ENCODE results near the gene FNIP2.
"Not testable (repeated sequence)": the region's sequence is repeated elsewhere in the genome, so short reads cannot be mapped to it uniquely, and the experiment has no call there.

FNIP2 gene

GRCh38 chr4:158871335-158871724 lies 102.5 kb downstream of the FNIP2 start:
- TF ChIP-seq ZFX (IDR thresholded peaks at IDR 0.05; ENCODE audit: borderline replicate concordance): no peak
- no peak for TF ChIP-seq CTCF (IDR thresholded peaks at IDR 0.05)
- no peak overlapping the region for H3K27ac ChIP-seq

- H3K27ac ChIP-seq: no peak overlapping the region
- TF ChIP-seq CTCF (IDR thresholded peaks at IDR 0.05) (no peak), ZFX (IDR thresholded peaks at IDR 0.05; ENCODE audit: borderline replicate concordance) (no peak)
Observed at GRCh38 chr4:158873795-158874401, 105.1 kb downstream of the FNIP2 start.

DNA sequence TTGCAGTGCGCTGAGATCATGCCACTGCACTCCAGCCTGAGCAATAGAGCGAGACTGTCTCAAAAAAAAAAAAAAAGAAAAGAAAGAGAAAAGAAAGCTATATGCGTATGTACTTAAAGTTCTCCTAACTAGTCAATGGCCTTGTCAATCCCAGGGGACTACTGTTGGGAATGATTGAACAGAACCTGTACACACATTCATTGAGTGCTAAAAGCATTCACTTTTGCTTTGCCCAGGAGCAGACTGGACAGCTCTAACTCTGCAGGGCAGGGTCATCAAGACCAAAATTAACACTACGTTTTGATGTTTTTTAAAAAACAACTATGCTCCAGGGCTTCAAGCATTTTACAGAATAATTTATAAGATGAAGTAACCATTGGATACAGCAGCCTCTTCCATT lies 106.2 kb downstream of the FNIP2 start:
- H3K27ac ChIP-seq: no peak overlapping the region
- no peak for TF ChIP-seq ZFX (IDR thresholded peaks at IDR 0.05; ENCODE audit: borderline replicate concordance)
- no peak for TF ChIP-seq CTCF (IDR thresholded peaks at IDR 0.05)

DNA sequence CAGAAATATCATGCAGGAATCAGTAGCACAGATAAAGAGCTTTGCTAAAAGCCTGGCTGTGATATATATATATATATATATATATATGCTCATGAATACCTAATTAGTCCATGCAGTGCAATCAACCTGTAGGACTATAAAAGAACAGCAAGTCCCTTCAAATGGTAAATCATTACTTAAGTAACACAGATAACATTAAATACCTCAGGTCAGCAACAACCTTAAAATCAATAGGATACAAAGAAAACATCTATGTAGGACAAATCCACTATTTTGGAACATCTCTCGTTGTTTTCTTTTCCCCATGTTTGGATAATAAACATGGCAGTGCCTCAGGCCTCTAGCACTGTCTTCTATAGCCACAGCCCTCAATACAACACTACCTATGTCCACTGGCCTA lies 106.6 kb downstream of the FNIP2 start:
- H3K27ac ChIP-seq: no peak overlapping the region
- no peak for TF ChIP-seq ZFX (IDR thresholded peaks at IDR 0.05; ENCODE audit: borderline replicate concordance)
- TF ChIP-seq CTCF (IDR thresholded peaks at IDR 0.05): no peak

DNA sequence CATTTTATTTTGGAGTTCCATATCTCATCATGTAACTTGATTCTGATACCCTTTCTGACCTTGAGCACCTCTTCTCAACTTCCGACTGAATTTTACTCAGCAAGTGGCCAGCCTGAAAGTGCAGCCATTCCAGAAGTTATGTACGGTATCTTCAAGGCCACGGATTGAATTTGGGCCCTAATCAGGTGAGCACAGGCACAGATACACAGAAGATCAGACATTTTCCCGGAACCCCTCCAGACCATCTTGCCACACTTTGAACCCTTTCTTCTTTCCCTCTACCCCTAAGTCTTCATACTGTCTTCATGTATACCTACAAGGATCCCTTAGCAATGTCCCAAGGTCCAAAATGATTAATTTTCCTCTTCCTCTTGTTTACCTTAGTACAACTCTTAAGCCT lies 108.2 kb downstream of the FNIP2 start:
- TF ChIP-seq CTCF (IDR thresholded peaks at IDR 0.05): no peak
- TF ChIP-seq ZFX (IDR thresholded peaks at IDR 0.05; ENCODE audit: borderline replicate concordance): no peak

GRCh38 chr4:158882142-158882541 lies 113.3 kb downstream of the FNIP2 start:
- H3K27ac ChIP-seq: not testable (repeated sequence)

More for the DNA sequence above, 108.2 kb downstream of the FNIP2 start:
- no peak overlapping the region for H3K27ac ChIP-seq

DNA sequence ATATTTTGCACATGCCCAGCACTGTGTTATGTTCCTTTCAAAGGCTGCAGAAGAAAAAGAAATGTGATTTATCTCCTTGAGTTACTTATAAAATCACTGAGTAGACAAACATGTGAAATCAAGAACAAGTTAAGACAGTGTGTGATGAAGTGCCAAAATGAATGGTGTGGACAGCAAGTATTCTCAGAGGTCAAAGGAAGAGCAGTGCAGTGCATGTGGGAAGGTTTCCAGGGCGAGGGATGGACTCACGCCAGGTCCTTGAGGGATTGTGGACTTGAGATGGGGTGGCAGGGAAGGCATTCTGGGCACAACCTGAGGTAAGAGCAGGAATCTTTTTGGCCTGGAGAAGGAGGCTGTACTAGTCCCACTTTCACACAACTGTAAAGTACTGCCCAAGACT lies 115.5 kb downstream of the FNIP2 start:
- TF ChIP-seq CTCF (IDR thresholded peaks at IDR 0.05) (no peak), ZFX (IDR thresholded peaks at IDR 0.05; ENCODE audit: borderline replicate concordance) (no peak)

GRCh38 chr4:158885564-158885963 lies 116.7 kb downstream of the FNIP2 start:
- no peak for TF ChIP-seq ZFX (IDR thresholded peaks at IDR 0.05; ENCODE audit: borderline replicate concordance)
- no peak for TF ChIP-seq CTCF (IDR thresholded peaks at IDR 0.05)
- H3K27ac ChIP-seq: no peak overlapping the region

More for the DNA sequence above, 115.5 kb downstream of the FNIP2 start:
- no peak overlapping the region for H3K27ac ChIP-seq
